Measurements from ENCODE around the gene DGAT2.
"Not testable (repeated sequence)": the region's sequence is repeated elsewhere in the genome, so short reads cannot be mapped to it uniquely, and the experiment has no call there.

The DGAT2 gene

DNA sequence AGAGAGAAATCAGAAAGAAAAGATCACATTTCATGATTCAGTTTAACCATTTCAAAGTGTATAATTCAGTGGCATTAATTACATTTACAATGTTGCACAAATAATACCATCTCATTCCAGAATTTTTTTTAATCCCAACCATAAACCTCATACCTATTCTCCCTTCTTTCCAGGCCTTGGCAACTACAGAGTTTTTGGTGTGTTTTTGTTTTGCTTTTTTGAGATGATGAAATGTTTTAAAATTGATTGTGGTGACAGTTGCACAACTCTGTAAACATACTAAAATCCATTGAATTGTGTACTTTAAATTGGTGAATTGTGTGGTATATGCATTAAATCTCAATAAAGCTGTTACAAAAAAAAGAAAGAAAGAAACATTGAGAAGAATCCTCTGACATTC is 13.6 kb upstream of the DGAT2 start:
- DNase-seq (ENCODE audit: low read depth): not testable (repeated sequence)

DNA sequence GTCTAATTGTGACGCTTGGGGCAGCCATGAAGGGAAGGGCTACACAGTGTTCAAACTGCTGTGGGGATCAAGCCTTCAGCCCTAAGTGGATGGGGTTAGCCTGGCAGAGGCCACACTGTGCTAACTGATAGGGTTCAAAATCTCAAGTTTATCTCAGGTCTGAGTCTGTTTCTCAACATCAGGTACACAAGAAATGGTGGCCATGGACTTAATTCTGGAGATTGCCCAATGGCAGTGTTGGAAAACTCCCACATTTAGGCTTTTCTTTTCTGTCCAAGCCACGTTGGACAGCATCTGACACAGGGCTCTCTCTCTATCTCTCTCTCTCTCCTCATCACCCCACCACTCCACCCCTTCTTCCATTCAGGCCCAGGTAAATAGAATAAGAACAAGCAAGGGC is 10.9 kb upstream of the DGAT2 start:
- no peak for DNase-seq (ENCODE audit: low read depth)

DNA sequence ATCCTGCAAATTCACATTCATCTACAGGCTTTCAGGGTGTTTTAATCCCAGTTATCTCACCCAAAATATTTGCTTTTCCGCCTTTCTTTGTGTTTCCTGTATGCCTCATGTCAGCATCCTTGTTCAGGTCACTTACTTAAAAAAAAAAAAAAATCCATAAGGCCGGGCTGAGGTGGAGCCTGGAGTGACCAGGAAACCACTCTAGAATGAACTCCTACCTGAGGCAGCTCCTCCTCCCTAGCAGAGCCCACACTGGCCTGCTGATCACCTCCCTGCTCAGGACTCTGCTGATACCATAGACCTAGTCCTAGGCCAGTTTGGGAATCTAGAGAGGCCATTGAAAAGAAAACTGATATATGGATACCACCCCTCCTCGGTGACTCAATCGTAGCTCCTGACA is 8.7 kb upstream of the DGAT2 start:
- DNase-seq (ENCODE audit: low read depth): no peak

DNA sequence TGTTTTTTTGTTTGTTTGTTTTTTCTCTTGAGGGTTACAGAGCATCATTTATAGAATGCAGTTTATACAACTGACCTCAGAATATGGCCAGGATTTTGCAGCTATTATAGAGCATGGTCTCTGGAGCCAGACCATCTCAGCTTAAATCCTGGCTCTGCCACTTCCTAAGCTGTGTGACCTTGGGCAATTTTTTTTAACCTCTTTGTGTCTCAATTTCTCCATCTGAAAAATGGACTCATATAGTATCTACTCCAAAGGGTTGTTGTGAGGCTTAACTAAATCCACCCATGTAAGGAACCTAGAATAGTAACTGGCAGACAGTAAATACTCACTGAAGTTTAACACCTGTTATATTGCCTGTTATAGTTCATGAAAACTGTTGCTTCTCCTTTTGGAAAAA is 8.3 kb upstream of the DGAT2 start:
- no peak for DNase-seq (ENCODE audit: low read depth)

DNA sequence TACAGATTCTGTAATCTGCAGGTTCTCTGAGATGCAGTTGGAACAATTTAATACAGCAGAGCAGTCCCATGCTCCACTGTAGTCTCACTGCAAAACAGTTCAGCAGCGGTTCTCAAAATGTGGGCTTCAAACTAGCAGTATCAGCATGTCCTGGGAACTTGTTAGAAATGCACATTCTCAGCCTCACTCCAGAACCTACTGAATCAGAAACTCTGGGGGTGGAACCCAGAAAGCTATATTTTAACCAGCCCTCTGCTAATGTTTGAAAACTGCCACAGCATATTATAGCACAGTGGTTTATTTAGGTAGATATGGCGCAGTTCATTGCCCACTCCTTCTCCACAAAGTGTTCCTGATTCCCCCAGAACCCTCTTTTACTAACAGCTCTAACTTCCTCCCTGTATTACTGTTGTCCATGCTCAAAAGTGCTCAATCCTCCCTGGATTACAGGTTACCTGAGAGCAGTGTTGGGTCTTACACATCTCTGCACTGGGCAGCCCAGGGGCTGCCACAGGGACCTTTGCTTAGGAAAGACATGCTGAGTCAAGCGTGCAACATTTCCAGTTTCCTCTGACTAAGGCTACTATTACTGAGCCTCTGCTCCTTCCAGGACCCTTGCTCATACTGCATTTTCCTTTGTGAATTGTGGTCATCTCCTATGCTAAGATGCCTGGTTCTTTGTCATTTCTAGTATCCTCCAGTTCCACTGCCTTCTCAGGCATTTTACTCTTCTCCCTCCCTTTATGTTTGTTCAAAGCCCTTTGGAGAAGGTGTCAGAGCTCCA is 7.7 kb upstream of the DGAT2 start:
- peak; percentile 91 for DNase-seq (ENCODE audit: low read depth)

DNA sequence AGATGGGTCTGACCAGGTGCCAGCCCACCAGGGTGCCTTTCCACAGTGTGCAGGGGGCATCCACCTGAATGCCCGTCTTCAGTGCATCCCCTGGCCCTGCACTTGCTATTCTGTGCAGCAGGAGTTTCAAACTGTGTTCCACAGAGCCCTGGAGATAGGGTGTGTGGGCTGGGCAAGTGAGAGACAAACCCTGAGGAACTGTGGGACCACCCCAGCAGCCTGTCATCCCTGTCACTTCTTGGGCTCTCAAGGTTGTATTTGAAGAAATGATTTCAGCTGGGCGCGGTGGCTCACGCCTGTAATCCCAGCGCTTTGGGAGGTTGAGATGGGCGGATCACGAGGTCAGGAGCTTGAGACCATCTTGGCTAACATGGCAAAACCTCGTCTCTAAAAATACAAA is 6.4 kb upstream of the DGAT2 start:
- DNase-seq (ENCODE audit: low read depth): no peak

DNA sequence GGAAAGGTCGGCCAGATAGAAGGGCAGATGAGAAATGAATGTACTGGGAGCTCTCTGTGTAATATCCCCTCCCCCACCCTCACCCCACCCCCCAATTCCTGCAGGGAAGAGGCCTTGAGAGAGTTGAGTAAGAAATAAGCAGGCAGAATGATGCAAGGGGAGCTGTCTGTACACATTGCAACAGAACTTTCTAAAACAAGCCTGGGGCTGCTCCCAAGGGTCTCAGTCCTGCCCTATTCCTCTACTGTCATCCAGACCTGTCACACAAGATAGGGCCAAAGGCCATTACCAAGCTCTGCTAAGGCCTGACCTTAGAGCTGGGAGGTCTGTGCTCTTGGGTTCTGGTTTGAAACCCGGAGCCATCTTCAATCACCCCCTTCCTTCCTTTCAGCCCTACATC is 5.7 kb upstream of the DGAT2 start:
- DNase-seq (ENCODE audit: low read depth): no peak

DNA sequence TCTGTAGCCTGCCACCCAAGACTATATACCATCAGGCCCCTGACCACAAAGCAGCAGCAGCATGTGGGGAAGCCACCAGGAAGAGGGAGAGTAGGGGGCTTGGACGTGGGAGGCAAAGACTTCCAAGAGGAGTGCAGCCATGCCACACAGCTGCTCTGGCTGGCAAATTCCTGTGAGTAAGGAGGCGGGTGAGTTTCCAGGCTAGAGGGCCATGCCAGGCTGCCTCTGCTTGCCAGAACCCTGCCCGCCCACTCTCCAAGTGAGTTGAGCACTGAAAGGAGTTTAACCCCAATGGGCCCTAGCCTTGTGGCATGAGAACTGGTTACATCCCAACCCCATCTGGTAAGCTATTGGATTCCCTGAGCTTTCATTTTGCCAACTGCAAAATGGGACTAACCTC is 4.7 kb upstream of the DGAT2 start:
- no peak for DNase-seq (ENCODE audit: low read depth)

DNA sequence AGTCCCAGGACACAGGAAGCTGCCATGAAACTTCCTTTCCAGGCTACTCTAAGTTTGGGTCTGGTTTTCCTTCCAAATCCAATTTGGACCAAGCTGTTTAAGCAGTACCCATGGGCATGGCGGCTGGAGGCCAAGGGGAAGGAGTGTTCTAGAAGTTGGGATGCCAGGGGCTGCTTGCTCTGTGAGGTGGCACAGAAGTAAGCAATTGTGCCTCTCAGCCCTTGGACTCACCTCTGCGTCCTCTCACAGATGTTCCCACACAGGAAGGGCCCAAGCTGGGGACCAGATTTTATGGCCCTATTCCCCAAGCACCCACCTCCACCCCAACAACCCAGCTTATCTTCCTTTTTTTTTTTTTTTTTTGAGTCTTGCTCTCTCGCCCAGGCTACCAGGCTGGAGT is 3.5 kb upstream of the DGAT2 start:
- DNase-seq (ENCODE audit: low read depth): no peak

DNA sequence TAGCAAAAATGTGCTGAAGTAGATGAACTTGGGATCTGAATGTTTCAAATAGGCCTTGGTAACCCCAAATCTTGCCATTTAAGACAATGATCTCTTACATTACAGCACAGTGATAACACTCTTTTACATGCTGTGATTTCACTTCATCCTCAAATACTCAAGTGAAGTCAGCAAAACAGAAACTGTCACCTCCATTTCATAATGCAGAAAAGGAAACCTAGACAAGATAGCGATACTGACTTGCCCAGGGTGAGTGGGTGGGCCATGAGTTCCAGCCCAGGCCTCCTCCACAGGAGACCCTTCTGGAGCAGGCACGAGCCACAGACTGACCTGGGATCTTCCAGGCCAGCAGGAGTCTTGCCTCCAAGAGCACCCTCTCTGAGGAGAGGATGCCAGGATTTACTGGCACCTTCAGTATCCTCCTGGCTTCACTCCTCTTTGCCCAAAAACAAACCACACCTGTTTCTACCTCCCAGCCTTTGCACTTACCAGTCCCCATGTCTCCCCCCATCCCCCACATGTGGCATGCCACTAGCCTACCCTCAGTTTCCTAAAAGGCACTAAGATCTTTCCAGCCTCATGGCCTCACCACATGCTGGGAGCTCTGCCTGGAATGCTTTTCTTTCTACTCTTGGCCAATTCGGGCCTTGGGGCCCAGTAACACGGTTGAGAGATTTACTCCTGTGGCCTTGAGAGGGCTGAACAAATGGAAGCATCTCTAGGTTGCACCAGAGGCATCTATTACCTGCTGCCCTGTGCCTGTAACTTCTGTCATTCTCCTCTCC is 1.9 kb upstream of the DGAT2 start:
- DNase-seq (ENCODE audit: low read depth): no peak

DNA sequence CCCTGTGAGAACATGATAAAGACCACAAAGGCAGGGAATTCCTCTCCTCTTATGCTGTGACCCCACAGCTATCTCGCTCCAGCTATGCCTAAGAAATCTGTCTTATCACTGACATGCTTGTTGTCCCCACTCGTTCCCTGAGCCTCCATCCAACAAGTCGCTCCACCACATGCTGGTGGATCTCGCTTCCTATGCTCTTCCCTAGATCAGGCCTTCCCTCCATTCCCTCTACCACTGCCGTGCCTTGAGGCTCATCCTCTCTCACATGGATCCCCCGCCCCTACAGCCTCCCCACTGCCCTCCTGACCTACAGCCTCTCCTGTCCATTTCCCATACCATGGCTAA is 1.4 kb upstream of the DGAT2 start:
- DNase-seq (ENCODE audit: low read depth): no peak

DNA sequence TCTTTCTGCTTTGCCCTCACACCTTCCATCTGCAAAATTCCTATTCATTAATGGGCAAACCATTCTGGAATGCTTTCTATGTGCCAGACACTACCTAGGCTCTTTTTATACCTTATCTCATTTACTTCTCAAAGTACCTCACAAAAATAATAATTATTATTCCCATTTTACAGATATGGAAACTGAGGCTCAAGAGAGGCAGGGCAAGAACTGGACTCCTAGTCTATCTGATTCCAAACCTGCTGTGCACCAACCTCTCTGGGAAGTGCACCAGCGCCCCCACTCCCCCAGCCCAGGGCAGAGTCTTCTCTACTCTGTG is 826 bp upstream of the DGAT2 start:
- DNase-seq (ENCODE audit: low read depth): no peak

DNA sequence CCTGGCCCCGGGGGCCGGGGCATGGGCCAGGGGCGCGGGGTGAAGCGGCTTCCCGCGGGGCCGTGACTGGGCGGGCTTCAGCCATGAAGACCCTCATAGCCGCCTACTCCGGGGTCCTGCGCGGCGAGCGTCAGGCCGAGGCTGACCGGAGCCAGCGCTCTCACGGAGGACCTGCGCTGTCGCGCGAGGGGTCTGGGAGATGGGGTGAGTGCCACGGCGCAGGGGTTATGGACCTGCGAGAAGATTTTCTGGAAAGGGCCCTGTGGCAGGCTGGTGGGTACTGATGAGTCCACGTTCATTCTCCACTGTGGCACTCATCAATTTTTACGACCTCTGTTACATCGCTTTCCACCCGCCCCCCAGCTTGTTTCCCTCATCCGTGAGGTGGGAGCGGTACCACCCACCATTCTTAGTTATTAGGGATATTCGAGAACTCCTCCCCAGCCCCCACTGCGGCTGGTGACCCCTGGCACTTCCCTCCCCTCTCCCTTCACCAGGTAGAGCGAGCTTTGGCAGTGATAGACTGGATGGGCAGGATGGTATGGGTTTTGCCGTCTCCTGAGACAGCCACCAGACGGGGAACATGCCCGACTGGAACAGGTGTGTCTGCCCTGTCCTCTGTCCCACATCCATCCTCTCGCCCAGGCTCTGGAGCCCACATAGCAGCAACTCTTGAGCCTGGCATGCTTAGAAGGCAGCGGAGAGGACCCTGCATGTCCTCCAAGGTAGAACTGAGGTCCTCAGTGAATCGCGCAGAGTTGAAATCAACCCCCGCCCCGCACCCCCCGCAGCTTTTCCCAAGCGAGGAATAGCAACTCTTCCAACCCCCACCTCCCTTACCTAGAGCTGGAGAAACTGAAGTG is 562 bp downstream of the DGAT2 start:
- no peak for DNase-seq (ENCODE audit: low read depth)

DNA sequence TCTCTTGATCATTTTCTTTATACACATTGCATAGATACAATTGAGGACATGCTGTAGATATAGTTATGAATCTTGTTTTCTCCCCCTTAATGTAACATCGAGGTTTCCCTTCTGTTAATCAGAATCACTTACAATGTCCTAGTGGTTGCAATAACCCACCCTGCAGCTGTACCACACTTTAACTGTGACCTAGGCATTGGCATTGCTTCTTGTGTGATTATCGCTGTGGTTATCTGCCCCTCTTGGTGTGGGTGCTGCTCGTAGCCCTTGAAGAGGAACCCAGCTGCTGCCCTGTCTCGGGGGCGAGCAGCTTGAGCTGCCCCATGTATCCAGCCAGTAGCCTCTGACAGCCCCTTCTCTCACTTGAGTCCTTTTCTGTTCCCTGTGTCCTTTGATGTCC is 1.5 kb downstream of the DGAT2 start:
- DNase-seq (ENCODE audit: low read depth): no peak

DNA sequence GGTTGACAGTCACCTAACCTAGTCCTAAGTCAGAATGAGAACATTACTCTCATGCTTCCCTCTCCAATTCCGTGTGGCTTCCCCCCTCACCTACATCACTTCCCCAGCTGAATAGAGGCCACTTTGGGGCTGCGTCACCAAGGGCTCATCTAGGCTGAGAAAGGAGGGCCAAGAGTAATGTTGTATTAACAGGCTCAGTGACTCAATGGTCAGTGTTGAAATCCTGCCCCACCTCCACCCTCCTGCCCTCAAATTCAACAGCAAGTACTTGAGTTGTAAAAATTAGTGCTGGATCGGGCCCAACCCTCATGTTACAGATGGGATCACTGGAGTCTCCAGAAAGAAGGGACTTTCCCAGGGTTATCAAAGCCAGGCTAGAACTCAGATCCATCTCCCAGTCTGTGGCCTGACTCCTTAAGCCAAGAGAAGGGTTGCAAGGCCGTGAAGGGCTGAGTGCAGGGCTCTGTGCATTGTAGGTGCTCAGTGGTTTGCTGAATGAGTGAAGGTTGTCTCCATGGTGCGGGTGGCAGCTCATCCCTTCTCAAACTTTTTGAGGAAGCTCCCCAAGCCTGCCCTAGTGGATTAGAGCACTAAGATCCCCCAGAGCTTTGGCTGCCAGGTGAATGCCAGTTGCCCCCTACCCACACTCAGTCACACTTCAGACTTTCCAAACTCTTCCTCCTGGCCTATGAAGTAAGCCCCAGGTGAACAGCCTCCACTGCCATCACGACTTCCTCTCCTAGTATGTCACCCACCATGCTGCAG is 3.2 kb downstream of the DGAT2 start:
- peak; percentile 83 for DNase-seq (ENCODE audit: low read depth)

DNA sequence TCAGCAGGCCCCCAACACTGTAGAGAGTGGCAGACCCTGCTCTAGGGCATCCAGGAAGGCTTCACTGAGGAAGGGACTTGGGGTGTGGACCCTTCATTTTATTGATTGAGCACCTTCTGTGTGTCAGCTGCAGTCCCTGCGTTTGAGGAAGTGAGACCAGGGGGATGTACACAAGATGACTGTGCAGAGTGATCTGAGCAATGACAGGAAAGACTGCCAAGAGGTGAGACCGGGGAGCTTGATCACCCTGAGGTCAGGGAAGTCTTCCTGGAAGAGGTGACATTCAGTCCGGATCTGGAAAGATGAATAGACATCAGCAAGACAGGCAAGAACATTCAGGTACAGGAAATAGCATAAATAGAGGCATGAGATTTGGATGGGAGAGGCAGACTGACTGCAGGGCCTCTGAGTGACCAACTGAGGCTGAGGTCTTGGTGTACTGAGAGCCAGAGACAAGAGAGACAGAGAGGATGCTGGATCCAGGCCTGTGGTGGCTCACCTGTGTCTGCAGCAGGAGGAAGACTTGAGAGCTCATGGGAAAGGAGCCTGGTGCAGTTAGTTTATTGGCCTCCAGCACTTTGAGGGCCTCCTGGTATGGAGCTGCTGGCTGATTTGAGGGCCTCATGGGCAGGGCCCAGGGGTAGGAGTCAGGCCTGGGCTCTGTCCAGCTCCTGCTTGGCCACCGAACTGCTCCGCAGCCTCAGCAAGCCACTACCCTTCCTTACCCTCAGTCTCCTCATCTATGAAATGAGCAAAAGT is 5.2 kb downstream of the DGAT2 start:
- DNase-seq (ENCODE audit: low read depth): peak; percentile 18

DNA sequence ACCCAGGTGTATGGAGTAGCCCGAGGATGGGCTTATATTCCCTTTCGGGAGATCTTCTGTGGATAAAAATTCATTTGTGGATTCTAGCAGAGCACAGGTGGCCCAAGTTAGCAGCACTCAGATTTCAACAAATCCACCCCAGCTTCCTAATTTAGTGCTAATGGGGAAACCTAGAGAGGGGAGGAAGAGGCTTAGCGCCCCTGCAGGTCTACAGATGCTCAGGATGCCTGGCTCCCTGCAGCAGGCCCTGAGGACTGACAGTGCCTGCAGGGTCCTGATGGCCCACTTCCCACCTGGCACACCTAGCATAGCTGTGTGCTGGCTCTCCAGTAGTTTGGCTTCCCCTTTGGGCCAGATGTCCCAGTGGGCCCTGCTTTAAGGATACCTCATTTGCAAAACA is 6.5 kb downstream of the DGAT2 start:
- no peak for DNase-seq (ENCODE audit: low read depth)

DNA sequence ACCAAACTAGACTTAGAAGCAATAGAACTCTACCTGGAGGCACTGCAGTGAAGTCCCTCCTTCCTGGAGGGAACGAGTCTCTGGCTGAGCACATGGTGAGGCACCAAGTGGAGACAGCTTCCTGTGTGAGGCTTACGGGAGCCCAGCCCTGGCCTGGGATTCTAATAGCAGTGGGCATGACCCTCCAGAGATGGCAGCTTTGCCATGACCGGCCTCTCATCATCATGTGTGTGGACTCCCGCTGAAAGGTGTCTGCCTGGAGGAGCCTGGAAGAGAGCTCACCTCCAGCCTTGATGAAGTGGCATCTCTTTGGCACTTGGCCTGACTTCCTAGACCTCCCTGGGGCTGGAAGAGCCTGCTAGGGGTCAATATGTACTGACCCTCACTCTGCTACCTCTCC is 8.0 kb downstream of the DGAT2 start:
- no peak for DNase-seq (ENCODE audit: low read depth)

DNA sequence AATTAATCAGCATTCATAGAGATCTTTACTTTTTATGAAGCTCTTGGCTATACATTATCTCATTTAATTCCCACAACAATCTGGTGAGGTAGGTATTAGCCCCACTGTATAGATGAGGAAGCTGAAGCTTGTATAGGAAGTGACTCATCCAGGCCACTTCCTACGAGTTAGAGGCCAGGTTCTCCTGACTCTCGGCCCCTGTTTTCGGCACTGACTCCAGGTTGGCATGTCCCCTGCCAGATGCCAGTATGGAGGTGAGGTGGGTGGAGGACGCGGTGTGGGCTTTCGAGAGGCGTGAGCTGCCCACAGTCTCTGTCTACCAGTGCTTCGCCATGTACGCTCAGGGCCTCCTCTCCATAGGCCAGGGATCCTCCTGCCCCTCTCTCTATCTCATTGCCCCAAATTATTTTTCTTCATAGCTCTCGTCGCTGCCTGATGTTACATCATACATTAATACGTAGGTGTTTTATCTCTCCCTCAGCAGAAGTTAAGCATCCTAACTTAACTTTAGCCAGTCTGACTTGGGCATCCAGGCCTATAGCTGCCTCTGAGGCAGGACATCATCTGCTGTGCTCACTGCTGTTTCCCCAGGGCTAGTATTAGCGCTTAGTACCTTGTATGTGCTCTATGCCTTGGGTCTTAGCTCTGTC is 9.0 kb downstream of the DGAT2 start:
- DNase-seq (ENCODE audit: low read depth): peak; percentile 60

DNA sequence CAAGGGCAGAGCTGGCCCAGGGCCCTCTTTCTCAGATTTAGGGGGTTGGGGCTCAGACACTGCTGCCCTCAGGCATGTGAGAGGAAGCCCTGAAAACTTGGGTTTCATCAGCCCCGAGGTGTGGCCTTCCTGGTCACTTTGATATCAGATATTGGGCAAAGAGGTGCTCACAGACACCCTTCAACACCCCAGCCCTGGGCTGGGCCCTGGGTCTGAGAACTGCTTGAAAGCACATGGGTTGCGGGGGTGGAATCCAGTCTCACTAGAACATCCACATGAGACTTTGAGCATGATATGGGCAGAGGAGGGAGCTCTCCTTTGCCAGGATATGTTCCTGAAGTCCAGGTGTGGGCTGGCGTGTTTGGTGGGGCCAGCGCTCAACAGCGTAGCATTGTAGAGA is 10.4 kb downstream of the DGAT2 start:
- no peak for DNase-seq (ENCODE audit: low read depth)

DNA sequence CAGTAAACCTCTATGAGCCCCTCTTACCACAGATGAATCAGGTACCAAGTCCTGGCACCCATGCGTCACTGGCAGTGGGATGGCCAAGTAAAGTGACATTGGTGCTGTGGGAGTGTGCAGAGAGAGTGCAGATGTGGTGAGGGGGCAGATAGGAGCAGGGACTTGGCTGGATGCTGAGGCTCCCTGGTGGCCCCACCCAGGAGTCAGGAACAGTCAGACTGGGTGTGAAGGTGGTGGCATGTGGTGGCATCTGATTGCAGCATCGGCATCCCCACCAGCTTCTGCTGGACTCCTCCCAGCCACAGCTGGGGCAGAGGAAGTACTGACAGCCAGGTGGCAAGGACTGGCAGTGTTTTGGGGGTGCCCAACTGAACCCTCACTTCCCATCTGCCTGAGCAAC is 11.4 kb downstream of the DGAT2 start:
- no peak for DNase-seq (ENCODE audit: low read depth)

Data from ELR (cell line).